ENCODE results near the gene U2AF2.

Gene U2AF2

GRCh38 chr19:55656988-55657747 is 2.3 kb downstream of the U2AF2 start:
- DNase-seq (ENCODE audit: low read depth): no peak

GRCh38 chr19:55658846-55659459 is 4.1 kb downstream of the U2AF2 start:
- DNase-seq (ENCODE audit: low read depth): no peak

DNA sequence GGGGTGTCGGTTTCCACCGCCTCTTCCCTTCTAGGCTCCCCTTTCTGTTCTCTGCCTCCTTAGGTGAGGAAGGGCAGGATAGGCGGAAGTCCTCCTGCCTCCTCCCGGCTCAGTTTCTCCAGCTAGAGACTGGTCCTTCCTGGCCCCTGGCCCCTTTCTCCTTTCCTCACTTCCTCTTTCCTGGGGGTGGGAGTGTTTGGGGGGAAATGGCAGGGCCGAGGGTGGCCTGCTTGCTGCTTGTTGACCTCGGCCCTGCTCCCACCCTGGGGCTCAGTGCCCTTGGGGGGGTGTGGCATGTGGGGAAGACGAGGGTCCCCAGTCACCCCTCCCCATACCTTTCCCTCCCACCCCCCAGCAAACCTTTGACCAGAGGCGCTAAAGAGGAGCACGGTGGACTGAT is 5.0 kb downstream of the U2AF2 start:
- DNase-seq (ENCODE audit: low read depth): no peak

GRCh38 chr19:55660404-55660803 is 5.6 kb downstream of the U2AF2 start:
- no peak for DNase-seq (ENCODE audit: low read depth)

- DNase-seq (ENCODE audit: low read depth): no peak
These were observed 6.2 kb downstream of the U2AF2 start for GRCh38 chr19:55660991-55661390.

DNA sequence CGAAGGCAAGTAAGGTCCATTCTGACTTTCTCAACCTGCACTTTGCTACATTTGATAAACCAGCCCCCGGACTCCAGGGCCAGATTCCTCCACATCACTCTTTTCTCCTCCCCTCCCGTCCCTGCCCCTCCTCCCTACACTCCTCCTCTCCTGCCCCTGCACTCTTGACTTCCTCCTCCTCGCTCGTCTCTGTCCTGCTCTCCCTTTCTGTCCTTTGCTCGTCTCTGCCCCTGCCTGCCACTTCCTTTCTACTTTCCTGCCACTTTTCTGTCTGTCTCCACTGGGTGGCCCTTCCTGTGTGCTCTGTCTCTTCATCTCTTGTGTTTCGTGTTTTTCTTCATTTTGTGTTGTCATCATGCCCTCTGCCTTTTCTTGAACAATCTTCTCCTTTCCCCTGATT is 7.0 kb downstream of the U2AF2 start:
- no peak for DNase-seq (ENCODE audit: low read depth)

DNA sequence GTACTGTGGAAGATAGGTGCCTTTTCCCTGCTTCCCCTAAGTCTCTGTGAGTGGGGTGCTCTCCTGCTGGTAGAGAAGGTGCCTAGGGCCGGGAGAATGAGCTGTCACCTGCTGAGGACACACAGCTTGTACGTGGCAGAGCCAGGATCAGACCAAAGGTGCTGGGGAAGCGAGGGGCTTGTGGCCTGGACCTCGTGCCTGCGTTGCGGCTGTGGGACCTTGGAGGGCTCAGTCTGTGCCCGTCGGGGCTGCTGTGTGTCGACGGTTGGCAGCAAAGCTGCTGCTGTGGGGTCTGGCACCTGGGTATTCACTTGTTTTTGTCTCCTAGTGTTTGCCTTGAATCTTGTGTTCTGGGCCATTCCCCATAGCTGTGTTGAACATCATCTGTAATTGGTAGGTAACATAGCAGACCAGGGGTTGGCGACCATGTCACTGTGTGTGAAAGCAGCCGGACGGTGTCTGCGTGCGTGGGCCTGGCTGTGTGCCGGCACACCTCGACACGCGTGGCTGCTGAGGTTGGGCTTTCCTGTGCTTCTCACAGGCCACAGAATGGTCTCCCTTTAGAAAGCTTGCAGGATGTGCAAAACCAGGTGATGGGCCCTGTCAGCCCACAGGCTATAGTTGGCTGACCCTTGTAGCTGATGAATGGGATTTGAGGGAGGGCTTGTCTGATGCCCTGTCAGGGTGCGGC is 9.2 kb downstream of the U2AF2 start:
- no peak for DNase-seq (ENCODE audit: low read depth)

DNA sequence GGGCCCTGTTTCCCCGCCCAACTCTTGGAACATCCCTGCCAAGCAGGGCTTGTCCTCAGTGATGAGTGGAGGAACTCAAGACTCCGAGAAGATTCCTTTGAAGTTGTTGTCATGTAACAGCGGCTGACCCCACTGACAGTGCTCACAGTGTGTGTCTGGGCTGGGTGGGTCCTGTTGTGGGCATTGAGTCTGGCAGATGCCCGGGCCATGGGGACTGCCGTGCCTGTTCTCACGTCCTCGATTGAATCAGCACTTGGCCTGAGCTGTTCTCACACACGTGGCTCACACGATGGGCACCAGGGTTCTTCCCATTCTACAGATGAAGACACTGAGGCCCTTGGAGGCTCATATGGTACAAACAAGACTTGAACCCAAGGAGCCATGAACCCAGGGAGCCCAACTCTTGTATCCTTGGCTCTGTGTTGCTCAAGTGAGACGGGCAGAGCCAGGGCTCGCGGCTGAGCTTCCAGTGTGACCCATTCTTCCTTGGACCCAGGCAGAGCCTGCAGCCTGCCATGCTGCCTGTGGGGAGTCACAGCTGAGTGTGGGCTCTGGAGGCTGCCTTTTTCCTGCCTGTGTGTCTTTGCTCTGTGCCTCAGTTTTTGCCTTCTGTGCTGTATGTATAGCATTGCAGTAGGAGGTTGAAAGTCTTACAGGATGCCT is 11.6 kb downstream of the U2AF2 start:
- DNase-seq (ENCODE audit: low read depth): no peak

DNA sequence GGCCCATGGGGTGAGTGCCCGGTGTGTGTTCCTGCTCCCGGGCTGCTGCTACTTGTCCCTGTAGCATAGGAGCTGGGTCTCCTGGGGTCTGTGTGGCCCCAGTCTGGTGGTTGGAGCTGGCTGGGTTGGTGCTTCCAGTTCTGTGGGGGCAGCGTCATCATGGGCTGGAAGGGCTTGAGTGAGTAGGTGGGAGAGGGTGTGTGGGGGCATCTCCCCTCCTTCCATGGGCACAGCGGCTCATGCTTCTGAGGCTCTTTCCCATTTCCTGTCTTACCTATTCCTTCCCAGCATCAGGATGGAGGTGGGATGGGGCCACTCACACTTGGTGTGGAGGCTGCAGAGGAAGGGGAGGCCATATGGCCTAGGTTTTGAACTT is 12.2 kb downstream of the U2AF2 start:
- DNase-seq (ENCODE audit: low read depth): no peak

DNA sequence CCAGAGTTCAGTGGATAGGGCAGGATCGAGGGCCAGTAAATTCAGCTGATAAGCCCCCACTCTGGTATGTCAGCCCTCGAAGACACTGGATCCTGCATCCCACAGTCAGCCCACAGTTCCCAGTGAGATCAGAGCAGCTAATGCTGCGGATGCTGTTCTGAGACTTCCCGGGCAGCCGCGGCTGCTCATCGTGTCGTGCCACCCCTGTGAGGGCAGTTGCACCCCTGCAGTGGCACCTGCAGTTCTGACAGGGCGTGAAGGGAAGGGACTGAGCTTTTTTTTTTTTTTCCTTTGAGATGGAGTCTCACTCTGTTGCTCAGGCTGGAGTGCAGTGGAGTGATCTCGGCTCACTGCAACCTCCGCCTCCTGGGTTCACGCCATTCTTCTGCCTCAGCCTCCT is 12.7 kb downstream of the U2AF2 start:
- no peak for DNase-seq (ENCODE audit: low read depth)

DNA sequence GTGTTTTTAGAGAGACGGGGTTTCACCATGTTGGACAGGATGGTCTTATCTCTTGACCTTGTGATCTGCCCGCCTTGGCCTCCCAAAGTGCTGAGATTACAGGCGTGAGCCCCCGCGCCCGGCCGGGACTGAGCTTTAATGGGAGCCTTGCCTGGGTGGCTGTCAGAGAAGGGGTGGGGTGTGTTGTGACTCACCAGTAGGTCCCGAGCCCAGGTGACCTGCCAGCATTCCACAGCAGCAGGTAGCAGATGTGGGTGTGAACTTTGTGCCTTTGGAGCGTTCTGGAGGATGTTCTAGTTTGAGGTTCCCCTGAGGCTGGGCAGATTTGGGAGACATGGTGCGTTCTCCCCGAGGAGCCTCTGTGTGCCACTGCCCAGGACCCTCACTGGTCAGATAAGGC is 13.1 kb downstream of the U2AF2 start:
- DNase-seq (ENCODE audit: low read depth): no peak

DNA sequence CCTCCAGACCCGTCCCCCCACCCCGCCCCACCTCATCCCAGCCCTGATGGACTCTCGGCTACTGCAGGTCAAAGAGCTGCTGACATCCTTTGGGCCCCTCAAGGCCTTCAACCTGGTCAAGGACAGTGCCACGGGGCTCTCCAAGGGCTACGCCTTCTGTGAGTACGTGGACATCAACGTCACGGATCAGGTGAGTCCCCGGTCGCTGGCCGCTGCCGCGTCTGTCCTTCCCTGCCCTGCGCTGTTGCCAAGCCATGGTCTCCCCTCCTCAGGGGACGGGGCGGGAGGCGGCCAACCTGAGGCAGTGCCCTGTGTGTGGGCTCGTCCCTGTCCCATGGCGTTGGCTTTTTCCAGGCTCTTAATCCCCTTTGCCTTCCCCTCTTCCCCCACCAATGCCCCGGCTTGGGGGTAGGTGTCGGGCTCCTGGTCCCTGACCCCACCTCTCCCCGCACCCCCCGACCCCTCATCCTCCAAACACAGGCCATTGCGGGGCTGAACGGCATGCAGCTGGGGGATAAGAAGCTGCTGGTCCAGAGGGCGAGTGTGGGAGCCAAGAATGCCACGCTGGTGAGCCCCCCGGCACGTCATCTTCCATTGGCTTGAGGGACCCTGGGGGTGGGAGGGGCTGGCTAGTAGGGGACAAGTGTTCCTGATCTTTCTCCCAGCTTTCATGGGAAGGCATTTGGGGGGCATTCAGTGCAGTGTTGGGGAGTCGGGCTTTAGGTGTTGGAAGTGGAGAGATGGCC is 13.9 kb downstream of the U2AF2 start:
- no peak for DNase-seq (ENCODE audit: low read depth)

DNA sequence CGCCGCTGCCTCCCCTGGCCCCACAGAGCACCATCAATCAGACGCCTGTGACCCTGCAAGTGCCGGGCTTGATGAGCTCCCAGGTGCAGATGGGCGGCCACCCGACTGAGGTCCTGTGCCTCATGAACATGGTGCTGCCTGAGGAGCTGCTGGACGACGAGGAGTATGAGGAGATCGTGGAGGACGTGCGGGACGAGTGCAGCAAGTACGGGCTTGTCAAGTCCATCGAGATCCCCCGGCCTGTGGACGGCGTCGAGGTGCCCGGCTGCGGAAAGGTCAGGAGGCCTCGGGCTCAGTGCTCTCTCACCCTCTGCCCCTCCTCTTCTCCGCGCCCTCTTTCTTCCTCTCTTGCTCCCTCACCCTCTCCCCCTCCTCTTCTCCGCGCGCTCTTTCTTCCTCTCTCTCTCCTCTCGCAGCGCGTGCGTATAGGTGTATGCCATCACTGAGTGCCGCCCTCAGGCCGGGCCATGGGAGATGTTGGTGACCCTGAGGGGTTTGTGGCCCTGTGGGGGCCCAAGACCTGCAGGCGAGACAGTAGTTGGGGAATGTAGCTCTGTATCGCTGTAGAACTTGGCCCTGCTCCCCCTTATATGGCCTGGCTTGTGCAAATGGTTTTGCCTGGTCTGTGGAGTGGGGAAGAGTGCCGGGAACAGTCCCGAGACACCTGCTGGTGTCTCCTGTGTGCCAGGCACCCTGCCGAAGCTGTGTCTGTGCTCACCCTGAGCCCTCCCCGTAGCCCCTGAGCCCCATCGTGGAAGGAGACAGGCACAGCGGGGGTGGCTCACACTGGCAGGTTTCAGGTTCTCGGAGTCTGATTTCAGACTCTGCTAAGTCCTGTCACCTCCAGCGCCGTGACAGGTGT is 14.8 kb downstream of the U2AF2 start:
- no peak for DNase-seq (ENCODE audit: low read depth)

DNA sequence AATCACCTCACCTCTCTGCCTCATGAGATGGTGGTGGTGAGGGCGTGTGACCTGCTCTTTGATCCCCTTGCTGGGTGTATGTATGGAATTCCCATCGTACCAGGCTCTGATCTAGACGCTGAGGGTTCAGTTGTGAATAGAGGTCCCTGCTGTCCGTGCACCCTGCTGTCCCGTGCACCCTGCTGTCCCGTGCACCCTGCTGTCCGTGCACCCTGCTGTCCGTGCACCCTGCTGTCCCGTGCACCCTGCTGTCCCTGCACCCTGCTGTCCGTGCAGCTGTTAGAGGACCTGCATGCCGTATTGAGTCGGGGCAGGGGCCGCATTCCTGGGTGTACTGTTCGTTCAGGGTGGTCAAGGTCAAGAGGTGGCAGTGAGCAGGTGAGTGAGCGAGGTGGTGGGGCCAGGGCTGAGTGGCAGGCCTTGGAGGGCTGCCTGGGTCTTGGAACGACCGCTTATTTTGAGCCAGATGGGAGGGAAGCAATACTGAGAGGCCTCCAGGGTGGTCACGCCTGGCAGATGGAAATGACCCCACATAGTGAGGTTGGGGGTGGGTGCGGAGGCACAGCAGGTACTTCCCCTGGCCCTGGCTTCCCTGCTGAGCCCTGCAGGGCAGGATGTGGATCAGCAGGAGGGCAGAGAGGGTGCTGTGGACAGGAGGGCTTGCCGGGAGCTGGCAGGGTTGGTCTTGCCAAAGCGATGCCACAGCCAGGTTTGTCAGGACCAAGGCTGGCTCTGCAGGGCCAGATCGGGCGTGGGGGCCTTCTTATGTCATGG is 15.6 kb downstream of the U2AF2 start:
- DNase-seq (ENCODE audit: low read depth): no peak

GRCh38 chr19:55671054-55671378 is 16.2 kb downstream of the U2AF2 start:
- DNase-seq (ENCODE audit: low read depth): no peak

DNA sequence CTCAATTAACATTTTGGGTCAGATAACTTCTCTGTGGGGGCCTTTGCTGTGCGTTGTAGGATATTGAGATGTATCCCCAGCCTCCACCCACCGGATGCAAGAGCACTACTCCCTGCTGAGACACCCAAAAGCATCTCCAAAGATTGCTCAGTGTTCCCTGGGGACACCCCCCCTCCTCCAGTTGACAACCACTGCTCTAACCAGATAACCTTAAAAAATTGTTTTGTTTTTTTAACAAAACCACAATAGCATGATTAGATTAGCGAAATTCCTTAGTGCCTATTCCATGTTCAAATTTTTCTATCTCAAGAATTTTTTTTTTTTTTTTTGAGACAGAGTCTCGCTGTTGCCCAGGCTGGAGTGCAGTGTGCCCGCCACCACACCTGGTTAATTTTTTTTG is 17.6 kb downstream of the U2AF2 start:
- DNase-seq (ENCODE audit: low read depth): no peak

- no peak for DNase-seq (ENCODE audit: low read depth)
These were observed 18.6 kb downstream of the U2AF2 start for GRCh38 chr19:55673465-55673864.

GRCh38 chr19:55673889-55674288 is 19.1 kb downstream of the U2AF2 start:
- no peak for DNase-seq (ENCODE audit: low read depth)

GRCh38 chr19:55674459-55674840 is 19.6 kb downstream of the U2AF2 start:
- no peak for DNase-seq (ENCODE audit: low read depth)

- peak; percentile 62 for DNase-seq (ENCODE audit: low read depth)
These were observed 20.2 kb downstream of the U2AF2 start, which contains the start of gene EPN1 for GRCh38 chr19:55674841-55675660. Gene EPN1, plus strand, starts transcription at chr19:55675226. Its CDS starts 3,402 bp downstream, at chr19:55678628.

All from GM04503 (cell line).